Fibroblast of skin of scalp (primary cell): ENCODE measurements around the gene GALNT12.

ENCODE experiments used
- DNase-seq: peaks from one replicate; pipeline ENCODE4 v3.0.0-alpha.2; 2013

GALNT12 gene

GRCh38 chr9:98881356-98881755 is 73.9 kb downstream of the GALNT12 start:
- DNase-seq: no peak

- DNase-seq: no peak
Measured at GRCh38 chr9:98881836-98882568, 74.5 kb downstream of the GALNT12 start.

- no peak for DNase-seq
Measured at GRCh38 chr9:98882569-98882923, 75.1 kb downstream of the GALNT12 start.

- no peak for DNase-seq
Measured at GRCh38 chr9:98883276-98883675, 75.8 kb downstream of the GALNT12 start.

GRCh38 chr9:98884849-98885248 is 77.4 kb downstream of the GALNT12 start:
- no peak for DNase-seq

- DNase-seq: no peak
Measured at GRCh38 chr9:98885575-98886295, 78.3 kb downstream of the GALNT12 start.

GRCh38 chr9:98886691-98887229 is 79.3 kb downstream of the GALNT12 start:
- no peak for DNase-seq

GRCh38 chr9:98887918-98888510 is 80.5 kb downstream of the GALNT12 start:
- peak; percentile 46 for DNase-seq

- peak; percentile 55 for DNase-seq
Measured at GRCh38 chr9:98888801-98889421, 81.4 kb downstream of the GALNT12 start.

- DNase-seq: no peak
Measured at GRCh38 chr9:98890256-98890655, 82.8 kb downstream of the GALNT12 start.

- no peak for DNase-seq
Measured at GRCh38 chr9:98892288-98892687, 84.8 kb downstream of the GALNT12 start.

GRCh38 chr9:98892690-98893089 is 85.2 kb downstream of the GALNT12 start:
- no peak for DNase-seq

GRCh38 chr9:98894171-98894570 is 86.7 kb downstream of the GALNT12 start:
- DNase-seq: no peak

GRCh38 chr9:98894761-98895160 is 87.3 kb downstream of the GALNT12 start:
- no peak for DNase-seq

GRCh38 chr9:98896632-98897031 is 89.2 kb downstream of the GALNT12 start:
- no peak for DNase-seq

- peak; percentile 62 for DNase-seq
Measured at GRCh38 chr9:98897745-98898144, 90.3 kb downstream of the GALNT12 start.

GRCh38 chr9:98899408-98900056 is 92.1 kb downstream of the GALNT12 start:
- peak; percentile 94 for DNase-seq
